HG03064 (cell line): Measurements from ENCODE around the gene MALRD1.

Experiments used
- ATAC-seq: cut with Tn5 transposase; IDR thresholded peaks from one replicate; pipeline ENCODE4 v1.9.1; 2021; ENCODE audit warnings: low read depth; ENCODE audit not compliant: unreplicated experiment

The MALRD1 gene

GRCh38 chr10:19098803-19099202, 50.2 kb downstream of the MALRD1 start:
- ATAC-seq: no peak

- no peak for ATAC-seq
Measured at GRCh38 chr10:19107406-19107805, 58.8 kb downstream of the MALRD1 start.

DNA sequence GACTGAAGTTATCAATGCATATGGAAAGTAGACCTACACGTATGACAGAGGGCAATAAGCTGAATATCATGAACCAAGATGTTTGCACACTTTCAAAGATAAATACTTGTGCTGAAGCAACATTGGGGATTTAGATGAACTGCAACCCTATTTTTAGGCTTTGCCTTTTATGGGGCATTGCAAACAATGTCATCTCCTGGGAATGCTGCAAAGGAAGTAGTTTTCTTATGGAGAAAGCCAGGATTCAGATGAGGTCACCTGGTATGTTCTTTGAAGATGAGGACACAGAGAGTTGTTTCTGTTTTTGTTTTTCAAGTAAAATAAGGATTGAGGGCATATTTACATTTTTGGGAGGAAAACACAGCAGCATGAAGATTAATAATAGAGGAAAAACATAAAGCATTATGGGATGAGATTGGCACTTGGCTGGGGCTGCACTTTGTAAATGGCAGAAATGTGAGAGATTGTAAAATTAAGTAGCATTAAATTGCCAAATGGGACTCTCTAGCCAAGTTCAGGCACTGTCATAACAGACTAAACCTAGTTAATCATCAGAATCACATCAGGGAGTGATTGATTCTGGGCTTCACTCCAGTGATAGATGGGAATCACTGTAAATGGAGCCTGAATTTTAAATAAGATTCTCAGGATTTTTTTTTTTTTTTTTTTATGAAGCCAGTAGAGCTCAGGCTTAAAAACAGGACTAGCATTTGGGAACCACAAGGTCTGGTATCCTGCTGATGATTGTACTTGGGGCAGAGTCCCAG, 63.1 kb downstream of the MALRD1 start:
- no peak for ATAC-seq

GRCh38 chr10:19117438-19117837, 68.8 kb downstream of the MALRD1 start:
- ATAC-seq: no peak

GRCh38 chr10:19119191-19119590, 70.6 kb downstream of the MALRD1 start:
- no peak for ATAC-seq

DNA sequence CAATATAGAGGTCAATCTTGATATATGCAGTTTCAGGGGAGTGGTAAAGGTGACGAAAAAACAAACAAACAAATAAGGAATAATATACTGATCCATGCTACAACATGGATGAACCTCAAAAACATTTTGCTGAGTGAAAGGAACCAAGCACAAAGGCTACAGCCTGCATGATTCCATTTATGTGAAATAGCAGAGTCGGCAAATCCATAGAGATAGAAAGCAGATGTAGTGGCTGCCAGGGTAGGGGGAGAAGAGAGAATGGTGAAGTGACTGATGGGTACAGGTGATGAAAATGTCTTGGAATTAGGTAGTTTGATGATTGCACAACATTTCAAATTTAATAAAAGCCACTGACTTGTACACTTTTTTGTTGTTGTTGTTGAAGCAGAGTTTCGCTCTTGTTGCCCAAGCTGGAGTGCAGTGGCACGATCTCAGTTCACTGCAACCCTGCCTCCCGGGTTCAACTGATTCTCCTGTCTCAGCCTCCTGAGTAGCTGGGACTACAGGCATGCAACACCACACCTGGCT, 71.8 kb downstream of the MALRD1 start:
- no peak for ATAC-seq

GRCh38 chr10:19133992-19134391, 85.4 kb downstream of the MALRD1 start:
- no peak for ATAC-seq

- no peak for ATAC-seq
Measured at GRCh38 chr10:19142967-19143366, 94.4 kb downstream of the MALRD1 start.

DNA sequence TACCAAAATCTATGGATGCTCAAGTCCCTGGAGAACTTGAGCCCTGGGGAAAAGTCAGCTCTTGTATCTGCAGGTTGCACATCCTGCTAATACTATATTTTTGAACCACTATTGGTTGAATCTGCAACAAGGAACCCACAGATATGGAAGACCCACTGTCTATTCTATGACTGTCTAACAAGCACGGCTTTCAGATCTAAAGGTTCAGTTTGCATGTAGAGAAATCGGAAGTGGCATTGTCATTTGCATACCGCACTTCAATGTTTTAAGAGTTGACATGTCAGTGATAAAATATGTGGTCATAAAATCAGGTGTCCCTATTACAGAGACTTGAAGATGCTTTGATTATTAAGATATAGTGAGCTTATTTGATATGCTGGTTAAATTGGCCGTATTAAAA, 95.6 kb downstream of the MALRD1 start:
- ATAC-seq: no peak

DNA sequence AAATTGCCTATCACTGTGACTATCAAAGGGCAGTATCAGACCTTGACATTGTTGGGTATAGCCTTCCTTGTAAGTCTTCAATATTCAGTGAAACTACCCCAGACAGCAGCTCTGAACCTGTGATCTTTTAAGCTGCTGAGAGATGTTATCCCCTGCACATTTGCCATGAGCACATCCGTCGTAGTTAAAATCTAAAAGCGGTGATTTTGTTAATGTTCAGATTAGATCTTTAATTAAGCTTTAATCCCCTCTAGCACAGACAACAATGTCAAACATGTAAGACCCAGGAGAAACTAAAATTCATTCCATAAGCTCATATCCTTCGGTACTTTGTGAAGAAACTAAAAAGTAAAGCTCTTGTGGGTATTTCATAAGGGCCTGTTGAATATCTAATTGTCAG, 105.8 kb downstream of the MALRD1 start:
- no peak for ATAC-seq

DNA sequence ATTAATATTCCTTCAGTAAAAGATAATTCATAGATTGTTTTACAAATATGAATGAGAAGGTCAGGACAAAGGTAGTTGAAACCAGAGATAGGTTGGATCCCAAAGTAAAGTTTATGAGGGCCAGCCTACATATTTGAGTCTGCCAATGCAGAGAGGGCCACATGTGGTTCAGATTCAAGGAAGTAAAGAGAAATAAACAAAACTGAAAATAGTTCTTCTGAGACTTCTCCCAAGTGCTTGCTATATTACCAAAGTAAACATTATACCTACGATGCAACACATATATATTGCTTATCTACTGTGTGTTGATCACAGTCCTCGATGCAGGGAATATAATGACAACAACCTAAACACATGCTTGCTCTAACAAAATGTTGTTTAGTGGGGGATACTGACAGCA, 109.8 kb downstream of the MALRD1 start:
- ATAC-seq: no peak

DNA sequence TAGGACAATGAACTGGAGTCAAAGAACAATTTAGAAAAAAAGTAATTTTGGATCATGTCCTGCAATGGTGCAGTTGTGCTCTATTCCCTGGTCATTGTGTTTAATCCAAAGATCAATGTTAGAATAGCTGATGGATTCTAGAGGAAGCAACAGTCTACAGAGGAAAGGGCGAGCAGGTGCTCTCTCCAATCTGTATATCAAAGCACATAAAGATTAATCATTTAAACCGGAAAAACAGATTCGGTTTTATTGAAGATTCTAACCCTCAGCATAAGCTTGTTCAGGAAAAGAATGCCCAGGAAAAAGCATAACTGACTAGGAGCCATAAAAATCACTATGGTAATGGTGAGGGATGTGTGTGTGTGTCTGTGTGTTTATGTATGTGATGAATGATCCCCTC, 110.3 kb downstream of the MALRD1 start:
- no peak for ATAC-seq

GRCh38 chr10:19164461-19164860, 115.9 kb downstream of the MALRD1 start:
- ATAC-seq: no peak

DNA sequence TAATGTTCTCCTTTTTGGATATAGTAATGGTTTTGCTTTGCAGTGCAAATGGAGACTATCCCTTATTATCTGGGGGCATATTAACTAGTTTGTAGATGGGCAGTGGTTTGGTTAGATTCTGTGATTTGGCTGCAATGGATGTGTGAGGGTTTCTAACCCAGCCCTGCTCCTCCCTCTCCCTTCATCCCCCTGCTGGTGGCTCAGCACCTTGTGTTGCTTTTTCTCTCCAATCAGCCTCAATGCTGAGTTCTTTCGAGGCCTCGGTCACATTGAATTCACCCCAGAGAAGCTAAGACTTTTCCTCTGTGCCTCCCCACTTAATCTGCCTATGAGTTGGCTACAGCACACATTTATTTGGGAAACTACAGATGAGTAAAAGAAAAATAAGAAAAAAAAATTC, 120.0 kb downstream of the MALRD1 start:
- no peak for ATAC-seq

- no peak for ATAC-seq
Measured at GRCh38 chr10:19169041-19169440, 120.4 kb downstream of the MALRD1 start.

- ATAC-seq: no peak
Measured at GRCh38 chr10:19169684-19170083, 121.1 kb downstream of the MALRD1 start.

DNA sequence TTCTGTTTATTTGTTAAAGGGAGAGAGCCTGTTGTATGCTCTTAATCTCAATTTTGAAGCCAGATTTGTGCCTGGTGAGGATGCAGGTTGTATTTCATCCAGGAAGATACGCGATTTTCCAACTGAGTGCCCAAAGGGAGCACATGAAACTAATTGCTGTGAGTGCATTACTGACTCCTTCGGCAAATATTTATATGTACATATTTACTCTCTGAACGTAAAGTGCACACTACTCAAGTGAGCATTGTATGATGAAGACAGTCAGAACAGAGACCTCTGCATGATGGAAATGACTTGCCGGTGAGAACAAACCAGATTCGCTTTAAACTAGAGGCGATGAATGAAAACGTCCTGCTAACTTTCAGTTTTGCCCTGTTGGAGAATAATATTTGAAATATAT, 130.1 kb downstream of the MALRD1 start:
- ATAC-seq: no peak

GRCh38 chr10:19184891-19185290, 136.3 kb downstream of the MALRD1 start:
- ATAC-seq: no peak

DNA sequence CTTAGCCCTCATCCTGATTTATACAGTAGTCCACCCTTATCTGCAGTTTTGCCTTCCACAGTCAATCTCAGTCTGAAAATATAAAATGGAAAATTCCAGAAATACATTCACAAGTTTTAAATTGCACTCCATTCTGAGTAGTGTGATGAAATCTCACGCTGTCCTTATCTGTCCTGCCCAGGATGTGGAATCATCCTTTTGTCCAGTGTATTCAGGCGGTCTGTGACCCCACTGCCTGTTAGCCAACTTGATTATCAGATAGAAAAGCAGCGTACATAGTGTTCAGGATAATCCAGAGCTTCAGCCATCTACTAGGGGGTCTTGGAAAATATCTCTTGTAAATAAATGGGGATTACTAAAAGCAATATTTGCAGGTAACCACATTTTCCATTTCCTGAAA, 146.3 kb downstream of the MALRD1 start:
- ATAC-seq: no peak

- ATAC-seq: no peak
Measured at GRCh38 chr10:19195698-19196097, 147.1 kb downstream of the MALRD1 start.

- ATAC-seq: no peak
Measured at GRCh38 chr10:19200211-19200610, 151.6 kb downstream of the MALRD1 start.

DNA sequence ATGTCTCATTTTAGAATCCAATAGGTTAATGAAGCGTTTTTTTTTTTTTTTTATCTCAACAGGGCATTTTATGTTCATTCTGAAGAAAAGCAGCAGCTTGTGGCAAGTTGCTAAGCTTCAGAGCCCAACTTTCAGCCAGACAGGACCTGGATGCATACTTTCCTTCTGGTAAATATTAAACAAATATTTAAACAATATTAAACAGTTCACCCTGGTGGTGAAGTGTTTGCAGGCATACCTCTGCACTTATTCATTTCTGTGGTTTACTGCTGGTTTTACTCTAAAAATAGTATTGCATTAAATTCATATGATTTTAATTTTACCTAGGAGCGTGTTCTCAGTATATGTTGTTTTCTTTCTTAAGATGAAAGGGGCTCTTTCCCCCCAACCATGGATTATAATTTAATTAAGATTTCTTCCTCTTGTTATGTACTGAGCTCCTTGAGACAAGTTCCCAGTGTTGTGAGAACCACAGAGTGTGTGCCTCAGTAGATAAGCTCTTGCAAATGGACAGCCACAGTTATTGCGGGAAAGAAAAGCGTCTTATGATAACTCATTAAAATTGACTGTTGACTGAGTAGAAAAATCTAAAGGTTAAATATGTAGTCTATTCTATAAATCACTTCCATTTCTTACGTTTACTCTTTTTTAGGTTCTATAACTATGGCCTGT, 155.8 kb downstream of the MALRD1 start:
- ATAC-seq: no peak
